Naive B cell (primary cell): Measurements from ENCODE around the gene COL15A1. TPM values are rescaled to one million over a fixed set of nuclear protein-coding genes. Genes with fewer than 3 reads are reported as not detected.

Experiments used
- ATAC-seq, 2 donors: fragments of 150-1000 bp; cut with Tn5 transposase; 2 replicates each; pipeline ENCODE4 v1.10.0; 2021; ENCODE audit warnings: low read depth in 2 of 2, mild to moderate bottlenecking in 2 of 2, moderate library complexity in 2 of 2
- DNase-seq: peaks from one replicate; pipeline ENCODE4 v3.0.0; 2022
- H3K27ac Mint-ChIP-seq, 6 donors: one replicate each; pipeline ENCODE4 v1.8.0; 2020 to 2022; ENCODE audit warnings: mild to moderate bottlenecking in 6 of 6, mixed read lengths in 6 of 6, moderate library complexity in 5 of 6, inconsistent platforms in 2 of 6
- H3K27me3 Mint-ChIP-seq, 3 donors: one replicate each; pipeline ENCODE4 v1.8.0; 2021 to 2022; ENCODE audit warnings: mixed read lengths in 3 of 3, mild to moderate bottlenecking in 1 of 3
- H3K36me3 Mint-ChIP-seq, 2 donors: one replicate each; pipeline ENCODE4 v1.8.0; 2020 to 2022; ENCODE audit warnings: mixed read lengths in 2 of 2, inconsistent platforms in 1 of 2, mild to moderate bottlenecking in 1 of 2
- H3K4me1 Mint-ChIP-seq, 3 donors: one replicate each; pipeline ENCODE4 v1.8.0; 2020 to 2022; ENCODE audit warnings: mixed read lengths in 3 of 3, inconsistent platforms in 1 of 3, mild to moderate bottlenecking in 1 of 3, moderate library complexity in 1 of 3
- H3K4me3 Mint-ChIP-seq, 8 donors: one replicate each; pipeline ENCODE4 v1.8.0; 2020 to 2022; ENCODE audit warnings: mild to moderate bottlenecking in 8 of 8, mixed read lengths in 8 of 8, moderate library complexity in 8 of 8, inconsistent platforms in 2 of 8
- H3K9me3 Mint-ChIP-seq, 7 donors: one replicate each; pipeline ENCODE4 v1.8.0; 2020 to 2022; ENCODE audit warnings: mixed read lengths in 7 of 7, mild to moderate bottlenecking in 5 of 7, inconsistent platforms in 2 of 7, moderate library complexity in 1 of 7
- polyA plus RNA-seq, 6 donors: library from polyadenylated mRNA; unstranded; fragments of 300-500 nt; fragmentation: Illumina TruSeq; gene quantifications; one replicate each; pipeline ENCODE4 v1.2.3, GENCODE V29; 2021; ENCODE audit warnings: low read depth in 6 of 6

COL15A1 gene
- polyA plus RNA-seq, 6 donors from 2014 or later: not detected

GRCh38 chr9:98985596-98985995, 41.9 kb downstream of the COL15A1 start:
- no peaks in the 10 kb centered on the region for H3K4me1 Mint-ChIP-seq
- H3K27ac Mint-ChIP-seq: no peak overlapping the region
- no peak overlapping the region for H3K4me3 Mint-ChIP-seq
- H3K27me3 Mint-ChIP-seq: peaks cover 12 to 27% (median 18%) of the 10 kb centered on the region in 3 donors
- ATAC-seq (no peak), DNase-seq (no peak)
- H3K36me3 Mint-ChIP-seq: no peaks in the 10 kb centered on the region
- peaks cover 0 to 4% (median 0%) of the 10 kb centered on the region in 7 donors for H3K9me3 Mint-ChIP-seq

DNA sequence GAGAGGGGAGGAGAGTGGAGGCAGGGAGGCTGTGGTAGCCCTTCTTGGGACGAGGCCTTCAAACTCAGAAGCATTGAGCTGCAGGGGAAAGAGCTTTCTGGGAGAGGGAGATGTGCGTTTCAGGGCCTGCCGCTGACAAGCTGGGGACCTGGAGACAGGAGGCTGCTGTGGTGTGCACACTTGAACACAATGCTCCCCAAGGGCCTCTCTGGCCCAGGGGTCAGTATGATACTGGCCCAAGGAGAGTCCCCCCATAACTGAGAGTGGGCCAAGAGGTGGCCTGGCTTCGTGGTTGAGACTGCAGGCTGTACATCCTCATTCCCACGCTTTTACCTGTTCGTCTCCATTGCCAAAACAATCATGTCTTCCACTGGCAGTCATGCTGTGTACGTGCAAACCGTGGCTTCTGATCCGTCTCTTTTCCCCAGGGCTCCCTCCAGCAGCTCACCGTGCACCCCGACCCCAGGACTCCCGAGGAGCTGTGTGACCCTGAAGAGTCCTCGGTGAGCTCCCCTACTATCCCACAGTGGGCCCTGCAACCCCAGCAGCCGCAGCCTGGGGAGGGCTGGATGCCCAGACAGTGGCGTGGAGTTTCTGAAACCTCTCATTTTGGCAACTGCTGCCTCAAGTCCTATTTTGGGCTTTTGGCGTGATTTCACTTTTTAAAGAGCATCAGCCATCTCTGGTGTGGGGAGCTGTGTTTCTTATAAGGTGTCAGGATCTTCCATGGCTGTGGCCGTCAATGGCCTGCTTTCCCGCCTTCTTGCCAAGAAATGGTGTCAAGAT, 43.4 kb downstream of the COL15A1 start:
- ATAC-seq (no peak), DNase-seq (no peak)
- peak overlapping the region in 1 of 8 donors; percentile 65 for H3K4me3 Mint-ChIP-seq
- no peak overlapping the region for H3K27ac Mint-ChIP-seq
- H3K36me3 Mint-ChIP-seq: no peaks in the 10 kb centered on the region
- peaks cover 0 to 7% (median 4%) of the 10 kb centered on the region in 7 donors for H3K9me3 Mint-ChIP-seq
- H3K4me1 Mint-ChIP-seq: no peaks in the 10 kb centered on the region
- H3K27me3 Mint-ChIP-seq: peaks cover 12 to 29% (median 18%) of the 10 kb centered on the region in 3 donors

GRCh38 chr9:98989036-98990000, 45.6 kb downstream of the COL15A1 start:
- Mint-ChIP-seq H3K4me1 (peaks cover 12 to 13% (median 13%) of the 10 kb centered on the region in 3 donors), H3K27ac (peak overlapping the region in 1 of 6 donors; percentile 43), H3K9me3 (peaks cover 0 to 7% (median 4%) of the 10 kb centered on the region in 7 donors), H3K27me3 (peaks cover 18 to 37% (median 18%) of the 10 kb centered on the region in 3 donors), H3K36me3 (no peaks in the 10 kb centered on the region), H3K4me3 (no peak overlapping the region)
- ATAC-seq: no peak
- no peak for DNase-seq

GRCh38 chr9:98990181-98990870, 46.6 kb downstream of the COL15A1 start:
- no peak overlapping the region for H3K27ac Mint-ChIP-seq
- H3K36me3 Mint-ChIP-seq: no peaks in the 10 kb centered on the region
- peaks cover 0 to 7% (median 4%) of the 10 kb centered on the region in 7 donors for H3K9me3 Mint-ChIP-seq
- DNase-seq (no peak), ATAC-seq (no peak)
- peak overlapping the region in 1 of 8 donors; percentile 42 for H3K4me3 Mint-ChIP-seq
- H3K27me3 Mint-ChIP-seq: peaks cover 18 to 47% (median 23%) of the 10 kb centered on the region in 3 donors
- H3K4me1 Mint-ChIP-seq: peaks cover 12 to 13% (median 13%) of the 10 kb centered on the region in 3 donors

DNA sequence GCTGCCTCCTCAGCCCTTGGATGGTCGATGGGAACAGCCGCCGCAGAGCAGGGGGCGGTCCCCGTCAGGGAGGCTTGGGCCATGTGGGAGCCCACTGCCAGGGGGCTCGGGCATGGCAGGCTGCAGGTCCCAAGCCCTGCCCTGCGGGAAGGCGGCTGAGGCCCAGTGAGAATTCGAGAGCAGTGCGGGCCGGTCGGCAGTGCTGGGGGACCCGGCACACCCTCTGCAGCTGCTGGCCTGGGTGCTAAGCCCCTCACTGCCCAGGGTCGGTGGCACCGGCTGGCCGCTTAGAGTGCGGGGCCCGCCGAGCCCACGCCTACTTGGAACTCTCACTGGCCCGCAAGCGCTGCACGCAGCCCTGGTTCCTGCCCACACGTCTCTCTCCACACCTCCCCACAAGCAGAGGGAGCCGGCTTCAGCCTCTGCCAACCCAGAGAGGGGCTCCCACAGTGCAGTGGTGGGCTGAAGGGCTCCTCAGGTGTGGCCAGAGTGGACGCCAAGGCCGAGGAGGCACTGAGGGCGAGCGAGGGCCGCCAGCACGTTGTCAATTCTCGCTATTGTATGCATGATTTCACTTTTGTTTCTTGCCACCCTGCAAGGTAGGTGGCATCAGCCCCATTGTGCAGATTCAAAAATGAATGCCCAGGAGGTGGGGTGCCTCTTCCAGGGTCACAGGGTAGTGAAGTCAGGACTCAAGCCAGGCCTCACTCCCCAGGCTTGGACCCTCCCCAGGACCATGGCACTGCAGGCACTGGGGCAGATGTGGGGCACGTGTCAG, 48.6 kb downstream of the COL15A1 start:
- H3K4me3 Mint-ChIP-seq: peak overlapping the region in 1 of 8 donors; percentile 18
- H3K4me1 Mint-ChIP-seq: peaks cover 12 to 13% (median 13%) of the 10 kb centered on the region in 3 donors
- DNase-seq: no peak
- ATAC-seq: no peak
- peaks cover 10 to 56% (median 22%) of the 10 kb centered on the region in 3 donors for H3K27me3 Mint-ChIP-seq
- H3K27ac Mint-ChIP-seq: no peak overlapping the region
- peaks cover 0 to 7% (median 4%) of the 10 kb centered on the region in 7 donors for H3K9me3 Mint-ChIP-seq
- no peaks in the 10 kb centered on the region for H3K36me3 Mint-ChIP-seq

DNA sequence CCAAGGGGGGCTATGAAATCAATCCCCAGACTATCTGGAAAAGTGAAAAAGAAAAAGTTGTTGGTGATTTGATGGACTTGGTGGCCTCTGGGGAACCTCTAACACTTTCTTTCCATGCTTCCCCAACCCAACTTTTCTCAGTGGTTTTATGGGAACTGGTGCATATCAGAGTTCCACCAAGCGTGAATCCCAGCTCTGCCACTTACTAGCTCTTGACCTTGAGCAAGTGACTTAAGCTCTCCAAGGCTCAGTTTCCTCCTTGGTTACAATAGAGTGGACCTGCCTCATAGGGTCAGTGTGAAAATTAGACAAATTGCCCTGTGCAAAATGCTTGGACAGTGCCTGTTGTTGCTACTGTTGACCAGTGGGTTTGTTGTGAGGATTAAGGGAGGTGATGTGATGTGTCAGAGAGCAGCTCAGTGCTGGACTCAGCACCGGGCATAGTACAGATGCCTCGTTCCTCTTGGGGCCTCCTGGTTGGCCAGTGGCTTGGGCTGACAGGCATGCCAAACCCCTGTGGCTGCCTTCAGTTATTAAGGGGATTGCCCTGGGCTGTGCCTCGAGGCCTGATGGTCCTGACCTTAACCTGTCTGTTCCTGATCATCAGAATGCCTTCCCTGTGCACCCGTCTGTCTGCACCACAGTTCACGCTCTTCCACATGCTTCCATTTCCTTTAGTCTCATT, 49.3 kb downstream of the COL15A1 start:
- Mint-ChIP-seq H3K27ac (peak overlapping the region in 2 of 6 donors; percentile 5 to 70), H3K4me1 (peaks cover 12 to 13% (median 13%) of the 10 kb centered on the region in 3 donors), H3K9me3 (peaks cover 0 to 7% (median 4%) of the 10 kb centered on the region in 7 donors), H3K27me3 (peaks cover 8 to 55% (median 22%) of the 10 kb centered on the region in 3 donors), H3K4me3 (peak overlapping the region in 3 of 8 donors; percentile 52 to 61 (median 53)), H3K36me3 (no peaks in the 10 kb centered on the region)
- DNase-seq (no peak), ATAC-seq (peak in 1 of 2 donors; percentile 22)

GRCh38 chr9:98993570-98993945, 49.9 kb downstream of the COL15A1 start:
- peaks cover 0 to 7% (median 4%) of the 10 kb centered on the region in 7 donors for H3K9me3 Mint-ChIP-seq
- peaks cover 10 to 55% (median 22%) of the 10 kb centered on the region in 3 donors for H3K27me3 Mint-ChIP-seq
- H3K4me3 Mint-ChIP-seq: peak overlapping the region in 4 of 8 donors; percentile 25 to 61 (median 42)
- peak overlapping the region in 3 of 6 donors; percentile 5 to 70 (median 31) for H3K27ac Mint-ChIP-seq
- no peaks in the 10 kb centered on the region for H3K36me3 Mint-ChIP-seq
- peak; percentile 88 to 91 for ATAC-seq
- peaks cover 12 to 13% (median 13%) of the 10 kb centered on the region in 3 donors for H3K4me1 Mint-ChIP-seq
- DNase-seq: peak; percentile 23

DNA sequence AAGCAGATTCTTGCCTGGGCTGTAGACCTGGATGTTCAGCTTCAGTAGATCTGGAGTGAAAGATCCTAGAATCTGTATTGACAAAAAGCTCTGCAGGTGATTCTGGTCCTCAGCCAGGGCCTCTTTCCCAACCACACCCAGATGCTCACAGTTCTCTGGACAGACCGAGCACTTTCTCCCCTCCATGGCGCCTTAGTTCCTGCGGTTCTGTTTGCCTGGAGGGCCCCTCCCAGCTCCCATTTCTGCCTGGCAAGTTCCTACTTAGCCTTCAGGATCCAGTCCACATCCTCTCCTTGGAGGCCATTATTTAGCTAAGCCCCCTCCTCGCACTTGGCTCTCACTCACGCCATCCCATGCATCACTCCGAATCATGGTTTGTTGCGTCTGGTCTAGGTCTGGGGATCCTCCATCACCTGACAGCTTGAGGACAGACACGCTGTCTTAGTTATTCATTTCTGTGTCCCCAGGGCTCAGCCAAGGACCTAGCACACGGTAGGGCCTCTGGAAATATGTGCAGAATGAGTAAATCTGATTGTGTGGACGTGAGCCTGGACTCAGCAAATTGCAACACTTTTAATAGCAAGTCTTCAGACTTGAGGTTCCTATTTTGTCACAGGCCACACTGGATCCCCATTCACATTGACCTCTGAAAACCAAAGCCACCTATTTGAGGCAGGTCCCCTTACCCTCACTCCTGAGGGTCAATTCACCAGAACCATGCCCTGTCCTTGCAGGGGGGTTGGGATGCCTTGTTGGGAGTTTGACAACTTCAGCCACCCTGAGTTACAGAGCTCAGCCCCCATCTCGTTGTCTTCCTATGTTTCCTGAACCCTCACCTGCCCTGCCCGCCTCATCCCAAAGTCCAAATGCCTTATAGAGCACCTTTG, 50.7 kb downstream of the COL15A1 start:
- Mint-ChIP-seq H3K27ac (peak overlapping the region in 1 of 6 donors; percentile 26), H3K27me3 (peaks cover 13 to 50% (median 22%) of the 10 kb centered on the region in 3 donors), H3K36me3 (no peaks in the 10 kb centered on the region), H3K9me3 (peaks cover 0 to 7% (median 4%) of the 10 kb centered on the region in 7 donors), H3K4me3 (peak overlapping the region in 1 of 8 donors; percentile 45), H3K4me1 (peaks cover 12 to 13% (median 13%) of the 10 kb centered on the region in 3 donors)
- no peak for ATAC-seq
- no peak for DNase-seq

DNA sequence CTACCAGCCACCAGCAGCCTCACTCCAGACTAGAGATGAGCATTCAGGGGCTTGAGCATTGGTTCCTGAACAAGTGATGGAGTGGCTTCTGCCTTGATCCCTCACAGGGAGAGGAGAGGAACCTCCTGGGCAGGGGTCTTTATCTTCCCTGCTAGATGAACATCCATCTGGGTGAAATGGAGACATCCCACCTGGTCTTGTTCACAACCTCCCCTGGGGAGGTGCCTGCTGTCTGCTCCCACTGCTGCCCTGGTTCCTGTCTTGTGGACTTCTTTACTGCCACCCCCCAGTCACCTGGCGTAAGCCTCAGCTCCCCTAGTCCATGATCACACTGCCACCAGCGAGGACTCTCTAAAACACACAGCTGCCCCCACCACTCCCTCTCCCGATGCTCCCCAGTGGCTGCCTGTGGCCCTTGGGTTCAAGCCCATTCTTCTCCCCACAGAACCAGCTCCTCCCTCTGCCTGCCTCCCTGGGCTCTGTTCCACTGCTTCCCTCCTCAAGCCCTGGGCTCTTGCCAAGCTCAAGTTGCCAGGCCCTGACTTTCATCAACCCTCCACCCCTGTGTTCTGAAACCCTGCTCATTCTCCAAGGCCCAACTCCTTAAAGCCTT, 51.5 kb downstream of the COL15A1 start:
- Mint-ChIP-seq H3K36me3 (no peaks in the 10 kb centered on the region), H3K27me3 (peaks cover 13 to 43% (median 18%) of the 10 kb centered on the region in 3 donors), H3K4me3 (peak overlapping the region in 1 of 8 donors; percentile 6), H3K9me3 (peaks cover 0 to 7% (median 4%) of the 10 kb centered on the region in 7 donors), H3K27ac (peak overlapping the region in 3 of 6 donors; percentile 22 to 89 (median 31)), H3K4me1 (peaks cover 12 to 13% (median 13%) of the 10 kb centered on the region in 3 donors)
- ATAC-seq (no peak), DNase-seq (no peak)

- no peak overlapping the region for H3K4me3 Mint-ChIP-seq
- peaks cover 0 to 4% (median 0%) of the 10 kb centered on the region in 7 donors for H3K9me3 Mint-ChIP-seq
- peak overlapping the region in 1 of 6 donors; percentile 22 for H3K27ac Mint-ChIP-seq
- peaks cover 13 to 37% (median 15%) of the 10 kb centered on the region in 3 donors for H3K27me3 Mint-ChIP-seq
- no peaks in the 10 kb centered on the region for H3K36me3 Mint-ChIP-seq
- DNase-seq (no peak), ATAC-seq (no peak)
- peaks cover 16 to 19% (median 17%) of the 10 kb centered on the region in 3 donors for H3K4me1 Mint-ChIP-seq
Observed at GRCh38 chr9:98995971-98996504, 52.3 kb downstream of the COL15A1 start.
